Fibroblast of the aortic adventitia (primary cell): ENCODE results near the gene GBP2. TPM values are rescaled to one million over a fixed set of nuclear protein-coding genes. Genes with fewer than 3 reads are reported as not detected.

Experiments used
- DNase-seq: peaks from one replicate; pipeline ENCODE4 v3.0.0-alpha.2; 2010; ENCODE audit warnings: low read depth
- H3K4me3 ChIP-seq: 2 replicates; pipeline ENCODE4 v1.5.1; 2011; ENCODE audit warnings: low read depth, mild to moderate bottlenecking, control low read depth, low read length, moderate library complexity
- CTCF ChIP-seq: IDR thresholded peaks from 2 replicates; pipeline ENCODE4 v1.5.1; 2011; ENCODE audit warnings: mild to moderate bottlenecking, low read length, control low read depth, inconsistent platforms; ENCODE audit not compliant: insufficient read depth
- total RNA-seq: library from RNA; depleted of rRNA; stranded (reverse); fragments of >200 nt; gene quantifications from 2 replicates; pipeline ENCODE4 v1.2.3, GENCODE V29; 2012; ENCODE audit warnings: low replicate concordance

The GBP2 gene
- total RNA-seq, 1 donor, result 19.8 TPM

DNA sequence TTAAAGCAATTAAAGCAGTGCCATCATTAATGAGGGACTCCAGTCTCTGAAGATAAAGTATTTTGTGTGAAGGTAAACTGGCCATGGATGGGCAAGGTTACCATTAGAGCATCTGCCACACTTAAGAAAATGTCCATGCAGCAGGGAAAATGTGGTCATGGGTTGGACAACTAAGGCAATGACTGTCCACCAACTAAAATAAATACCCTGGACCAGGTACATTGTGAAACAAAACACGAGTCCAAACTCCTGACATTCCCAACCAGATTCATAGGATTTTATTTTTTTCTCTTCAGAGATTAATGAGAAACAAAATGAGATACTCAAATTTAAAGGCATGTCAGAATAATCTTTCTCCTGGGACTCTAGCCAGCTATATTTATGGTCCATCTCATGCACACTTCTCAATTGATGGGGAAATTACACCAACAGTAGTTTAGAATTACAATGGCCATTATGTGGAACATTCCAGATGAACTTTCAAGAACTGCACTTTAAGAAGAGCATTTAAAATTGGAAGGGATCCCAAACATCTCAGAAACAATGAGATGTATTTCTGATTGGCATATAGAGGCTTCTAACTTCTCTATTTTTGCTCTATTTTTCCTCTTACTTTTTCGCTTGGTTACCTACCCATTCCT is 41.8 kb upstream of the GBP2 start:
- no peak for TF ChIP-seq CTCF
- H3K4me3 ChIP-seq, result no peak overlapping the region
- DNase-seq, result no peak

DNA sequence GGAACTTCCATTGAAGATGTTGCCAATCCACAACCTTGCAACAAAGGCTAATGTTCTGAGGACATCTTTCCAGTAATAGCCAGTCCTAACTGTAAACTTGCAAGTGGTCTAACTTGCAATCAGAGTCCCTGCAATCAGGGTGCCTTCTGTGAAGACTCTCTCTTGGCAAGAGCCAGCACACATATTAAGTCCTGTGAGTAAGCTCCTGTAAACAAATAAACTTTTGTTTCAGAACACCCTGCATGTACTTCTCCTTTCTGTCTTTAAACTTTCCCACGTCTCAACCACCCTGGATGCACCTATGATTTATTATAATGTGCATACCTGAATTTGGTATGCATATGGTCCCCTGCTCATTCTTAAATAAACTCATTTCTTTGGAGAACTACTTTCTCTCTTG is 40.8 kb upstream of the GBP2 start:
- no peak for DNase-seq
- TF ChIP-seq CTCF, result no peak

DNA sequence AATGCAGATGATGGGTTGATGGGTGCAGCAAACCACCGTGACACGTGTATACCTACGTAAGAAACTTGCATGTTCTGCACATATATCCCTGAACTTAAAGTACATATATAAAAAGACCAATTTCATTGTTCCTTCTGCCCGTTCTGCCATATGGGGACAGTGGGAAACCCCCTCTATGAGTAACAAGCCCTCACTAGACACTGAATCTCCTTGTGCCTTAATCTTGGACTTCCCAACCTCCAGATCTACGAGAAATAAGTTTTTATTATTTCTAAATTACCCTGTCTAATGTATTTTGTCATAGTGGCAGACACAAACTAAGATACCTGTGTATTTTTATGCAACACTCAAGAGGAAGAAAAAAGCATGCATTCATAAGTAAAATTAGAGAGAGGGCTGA is 39.9 kb upstream of the GBP2 start:
- no peak overlapping the region for H3K4me3 ChIP-seq
- no peak for DNase-seq
- no peak for TF ChIP-seq CTCF

More for the DNA sequence above, 40.8 kb upstream of the GBP2 start:
- no peak overlapping the region for H3K4me3 ChIP-seq

DNA sequence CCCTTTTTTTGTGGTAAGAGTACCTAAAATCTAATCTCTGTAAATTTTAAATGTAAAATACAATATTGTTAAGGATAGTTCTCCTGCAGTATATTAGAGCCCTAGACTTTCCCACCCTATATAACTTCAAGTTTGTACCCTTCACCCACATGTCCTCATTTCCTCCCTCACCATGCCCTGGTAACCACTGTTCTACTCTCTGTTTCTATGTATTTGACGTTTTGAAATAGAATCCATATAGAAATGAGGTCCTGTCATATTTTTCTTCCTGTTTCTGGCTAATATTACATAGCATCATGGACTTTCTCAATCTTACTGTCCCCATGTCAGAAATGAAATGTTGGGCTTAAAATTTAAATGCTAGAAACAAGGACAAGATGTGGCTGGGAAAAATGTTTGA is 25.1 kb upstream of the GBP2 start:
- TF ChIP-seq CTCF, result no peak
- H3K4me3 ChIP-seq, result no peak overlapping the region
- DNase-seq, result no peak

DNA sequence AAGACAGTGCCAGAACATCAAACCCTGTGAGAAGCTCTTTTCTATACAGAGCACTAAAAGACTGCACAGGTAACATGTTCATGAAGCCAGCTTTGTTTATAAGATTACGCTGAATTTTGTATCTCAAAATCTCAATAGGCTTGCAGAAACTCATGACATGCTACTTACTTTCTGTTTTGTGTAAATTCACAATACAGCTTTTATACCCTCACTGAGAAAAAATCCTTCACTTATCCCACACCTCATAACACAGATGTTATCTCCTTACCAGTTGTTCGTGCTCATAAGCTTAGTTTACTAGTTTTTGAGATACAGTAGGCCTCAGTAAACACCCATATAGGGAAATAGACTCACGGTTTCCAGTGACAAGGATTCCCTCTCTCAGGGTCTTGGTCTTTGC is 24.1 kb upstream of the GBP2 start:
- DNase-seq, result no peak
- no peak for TF ChIP-seq CTCF
- H3K4me3 ChIP-seq, result no peak overlapping the region

DNA sequence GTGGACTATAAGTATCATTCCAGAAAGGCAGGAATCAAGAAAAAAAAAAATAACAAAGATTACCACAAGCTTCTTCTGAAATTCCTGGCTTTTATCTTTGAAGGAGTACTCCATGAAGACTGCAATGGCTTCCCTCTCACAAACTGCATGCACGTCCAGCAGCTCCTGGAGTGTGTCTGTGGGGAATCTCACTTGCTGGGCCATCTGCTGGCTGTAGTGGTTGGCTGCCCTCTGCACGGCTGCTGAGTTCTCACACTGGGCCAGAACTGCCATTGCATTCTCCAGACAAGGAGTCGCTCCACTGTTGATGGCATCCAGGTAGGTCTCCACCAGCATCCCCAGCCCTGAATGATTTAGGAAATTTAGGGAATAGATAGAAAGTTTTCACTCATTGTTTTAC is 23.3 kb upstream of the GBP2 start:
- peak; percentile 64 for TF ChIP-seq CTCF
- no peak overlapping the region for H3K4me3 ChIP-seq
- DNase-seq, result peak; percentile 58
